LNCAP (cell line): ENCODE data around the gene SF1.

Source experiments
- CTCF ChIP-seq: fragments of 450-650 bp; IDR thresholded peaks from 2 replicates; pipeline ENCODE4 v1.5.1; 2017; ENCODE audit warnings: mild to moderate bottlenecking

SF1 gene

GRCh38 chr11:64754124-64754918, 24.0 kb downstream of the SF1 start:
- TF ChIP-seq CTCF = no peak

- no peak for TF ChIP-seq CTCF
Measured at GRCh38 chr11:64753380-64754123, 24.8 kb downstream of the SF1 start.

- no peak for TF ChIP-seq CTCF
Measured at GRCh38 chr11:64753019-64753379, 25.3 kb downstream of the SF1 start.

- TF ChIP-seq CTCF = no peak
Measured at GRCh38 chr11:64752175-64752970, 26.0 kb downstream of the SF1 start.

GRCh38 chr11:64751580-64751979, 26.8 kb downstream of the SF1 start:
- TF ChIP-seq CTCF = no peak

- TF ChIP-seq CTCF = no peak
Measured at GRCh38 chr11:64751136-64751535, 27.2 kb downstream of the SF1 start.

- TF ChIP-seq CTCF = no peak
Measured at GRCh38 chr11:64750361-64751054, 27.8 kb downstream of the SF1 start.
